Measurements from ENCODE around the gene TRPM8. TPM values are rescaled to one million over a fixed set of nuclear protein-coding genes. Genes with fewer than 3 reads are reported as not detected.

Gene TRPM8
- total and polyA plus RNA-seq, 2 donors, result 0.05 TPM; not detected in 1

DNA sequence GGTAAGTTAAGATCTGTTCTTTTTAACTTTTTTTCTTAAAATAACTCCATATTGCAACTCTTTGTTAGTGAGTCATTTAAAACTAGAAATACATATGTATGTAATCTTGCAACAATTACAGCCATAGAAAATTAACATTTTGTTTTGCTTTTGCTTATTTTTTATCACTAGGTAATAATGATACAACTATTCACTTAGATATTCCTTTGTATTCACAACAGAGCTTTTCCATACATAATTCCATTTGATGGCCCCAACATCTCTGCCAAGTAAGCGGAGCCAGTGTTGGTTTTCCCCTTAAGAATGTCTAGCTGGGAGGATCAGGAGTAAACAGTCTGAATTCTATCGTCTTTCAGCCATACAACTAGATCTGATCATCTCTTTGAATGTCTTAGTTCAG lies 149.4 kb downstream of the TRPM8 start:
- Histone ChIP-seq H3K4me1 (ENCODE audit: insufficient read depth) (no peaks in the 10 kb centered on the region), H3K4me3 (ENCODE audit: low read depth, low read length) (no peak overlapping the region), H3K27ac (ENCODE audit: low read depth) (no peak overlapping the region), H3K36me3 (ENCODE audit: insufficient read depth) (no peaks in the 10 kb centered on the region)
- WGBS, result 61% methylated on average over 2 of the region's 2 CpGs
- DNase-seq (ENCODE audit: extremely low spot score), result no peak

Other genes starting within 250 kb of the TRPM8 start
- gene UGT1A9, start 245.5 kb upstream of the TRPM8 start, total RNA-seq, result not detected
- 0.16 TPM for gene UGT1A9, start 245.5 kb upstream of the TRPM8 start, polyA plus RNA-seq
- 2.5 TPM for gene UGT1A7, start 235.5 kb upstream of the TRPM8 start, total RNA-seq
- 0.08 TPM for gene UGT1A7, start 235.5 kb upstream of the TRPM8 start, polyA plus RNA-seq
- 17.6 TPM for gene UGT1A6, start 224.5 kb upstream of the TRPM8 start, total RNA-seq
- 19.9 TPM for gene UGT1A6, start 224.5 kb upstream of the TRPM8 start, polyA plus RNA-seq
- 0.79 TPM for gene UGT1A5, start 204.5 kb upstream of the TRPM8 start, total RNA-seq
- gene UGT1A5, start 204.5 kb upstream of the TRPM8 start, polyA plus RNA-seq, result not detected
- 1.1 TPM for gene UGT1A4, start 198.6 kb upstream of the TRPM8 start, total RNA-seq
- 1.2 TPM for gene UGT1A4, start 198.6 kb upstream of the TRPM8 start, polyA plus RNA-seq
- 1.2 TPM for gene UGT1A3, start 188.3 kb upstream of the TRPM8 start, total RNA-seq
- 0.14 TPM for gene UGT1A3, start 188.3 kb upstream of the TRPM8 start, polyA plus RNA-seq
- gene UGT1A1, start 157.1 kb upstream of the TRPM8 start, total RNA-seq, result 1.9 TPM
- 5.6 TPM for gene UGT1A1, start 157.1 kb upstream of the TRPM8 start, polyA plus RNA-seq
- 0.32 TPM for gene MROH2A, start 139.0 kb upstream of the TRPM8 start, total RNA-seq
- 7.3 TPM for gene MROH2A, start 139.0 kb upstream of the TRPM8 start, polyA plus RNA-seq
- gene HJURP, start 62.8 kb upstream of the TRPM8 start, total RNA-seq, result 8.9 TPM
- 0.27 TPM for gene HJURP, start 62.8 kb upstream of the TRPM8 start, polyA plus RNA-seq
- not detected for gene SPP2, start 133.3 kb downstream of the TRPM8 start, total RNA-seq
- not detected for gene SPP2, start 133.3 kb downstream of the TRPM8 start, polyA plus RNA-seq

All from urinary bladder (tissue), 4 donors.